ENCODE data around the gene ZNF106.

Gene ZNF106

GRCh38 chr15:42368096-42368495, 122.8 kb downstream of the ZNF106 start:
- no CpG with 5 or more reads among the region's 3 CpGs for WGBS (ENCODE audit: extremely low coverage, insufficient coverage, insufficient read length)
- no peak overlapping the region for H3K27ac ChIP-seq (ENCODE audit: low read depth, low read length)
- H3K79me2 ChIP-seq (ENCODE audit: control insufficient read depth, insufficient read depth, low read length, poor library complexity): no peaks in the 10 kb centered on the region
- H3K9ac ChIP-seq (ENCODE audit: low read length): no peak overlapping the region
- no peak overlapping the region for H3K23ac ChIP-seq (ENCODE audit: low read length)
- H4K8ac ChIP-seq (ENCODE audit: low read depth, low read length): no peak overlapping the region
- H3K4me2 ChIP-seq (ENCODE audit: low read length): no peak overlapping the region
- H3K79me1 ChIP-seq (ENCODE audit: low read length): no peaks in the 10 kb centered on the region
- no peak overlapping the region for H3K14ac ChIP-seq (ENCODE audit: low read length)
- H3K4me1 ChIP-seq (ENCODE audit: control insufficient read depth in 1 of 2, insufficient read depth in 2 of 2, low read length in 2 of 2): no peaks in the 10 kb centered on the region
- H3K18ac ChIP-seq (ENCODE audit: low read length): no peak overlapping the region
- no peak overlapping the region for H3K4me3 ChIP-seq (ENCODE audit: low read depth, low read length)
- no peak for DNase-seq
- no peak overlapping the region for H2AK5ac ChIP-seq (ENCODE audit: low read length)
- no peak overlapping the region for H2AFZ ChIP-seq (ENCODE audit: insufficient read depth, low read length, poor library complexity)
- no peaks in the 10 kb centered on the region for H3K9me3 ChIP-seq (ENCODE audit: insufficient read depth, low read depth, low read length)
- no peak overlapping the region for H3K4ac ChIP-seq (ENCODE audit: low read depth, low read length)
- H2BK5ac ChIP-seq (ENCODE audit: low read depth, low read length, poor library complexity): no peak overlapping the region
- H3K36me3 ChIP-seq (ENCODE audit: control insufficient read depth in 1 of 2, insufficient read depth in 2 of 2, low read length in 2 of 2): no peaks in the 10 kb centered on the region
- no peak overlapping the region for H2BK120ac ChIP-seq (ENCODE audit: insufficient read depth, low read length, poor library complexity)
- H4K12ac ChIP-seq (ENCODE audit: low read depth, low read length): no peak overlapping the region
- no peak overlapping the region for H2BK12ac ChIP-seq (ENCODE audit: low read length)
- H3K27me3 ChIP-seq (ENCODE audit: insufficient read depth, low read length): no peaks in the 10 kb centered on the region
- H4K91ac ChIP-seq (ENCODE audit: low read depth, low read length): no peak overlapping the region

- no peak overlapping the region for H2BK5ac ChIP-seq (ENCODE audit: low read depth, low read length, poor library complexity)
- H3K9ac ChIP-seq (ENCODE audit: low read length): no peak overlapping the region
- H3K27ac ChIP-seq (ENCODE audit: low read depth, low read length): no peak overlapping the region
- no peak overlapping the region for H3K4me2 ChIP-seq (ENCODE audit: low read length)
- no peak overlapping the region for H3K4me3 ChIP-seq (ENCODE audit: low read depth, low read length)
- no CpG with 5 or more reads among the region's 5 CpGs for WGBS (ENCODE audit: extremely low coverage, insufficient coverage, insufficient read length)
- H3K18ac ChIP-seq (ENCODE audit: low read length): no peak overlapping the region
- no peak for DNase-seq
- no peaks in the 10 kb centered on the region for H3K79me1 ChIP-seq (ENCODE audit: low read length)
- no peaks in the 10 kb centered on the region for H3K9me3 ChIP-seq (ENCODE audit: insufficient read depth, low read depth, low read length)
- no peaks in the 10 kb centered on the region for H3K79me2 ChIP-seq (ENCODE audit: control insufficient read depth, insufficient read depth, low read length, poor library complexity)
- H3K14ac ChIP-seq (ENCODE audit: low read length): no peak overlapping the region
- H3K23ac ChIP-seq (ENCODE audit: low read length): no peak overlapping the region
- no peak overlapping the region for H3K4ac ChIP-seq (ENCODE audit: low read depth, low read length)
- H4K12ac ChIP-seq (ENCODE audit: low read depth, low read length): no peak overlapping the region
- H2BK120ac ChIP-seq (ENCODE audit: insufficient read depth, low read length, poor library complexity): no peak overlapping the region
- no peak overlapping the region for H4K8ac ChIP-seq (ENCODE audit: low read depth, low read length)
- H2AK5ac ChIP-seq (ENCODE audit: low read length): no peak overlapping the region
- no peaks in the 10 kb centered on the region for H3K36me3 ChIP-seq (ENCODE audit: control insufficient read depth in 1 of 2, insufficient read depth in 2 of 2, low read length in 2 of 2)
- H2BK12ac ChIP-seq (ENCODE audit: low read length): no peak overlapping the region
- H3K27me3 ChIP-seq (ENCODE audit: insufficient read depth, low read length): no peaks in the 10 kb centered on the region
- no peaks in the 10 kb centered on the region for H3K4me1 ChIP-seq (ENCODE audit: control insufficient read depth in 1 of 2, insufficient read depth in 2 of 2, low read length in 2 of 2)
- no peak overlapping the region for H2AFZ ChIP-seq (ENCODE audit: insufficient read depth, low read length, poor library complexity)
- H4K91ac ChIP-seq (ENCODE audit: low read depth, low read length): no peak overlapping the region
Observed at GRCh38 chr15:42367041-42367440, 123.9 kb downstream of the ZNF106 start.

GRCh38 chr15:42365921-42366550, 124.9 kb downstream of the ZNF106 start:
- no peak overlapping the region for H2AFZ ChIP-seq (ENCODE audit: insufficient read depth, low read length, poor library complexity)
- H3K23ac ChIP-seq (ENCODE audit: low read length): no peak overlapping the region
- WGBS (ENCODE audit: extremely low coverage, insufficient coverage, insufficient read length): 100% methylated on average over 1 of the region's 5 CpGs
- H4K91ac ChIP-seq (ENCODE audit: low read depth, low read length): no peak overlapping the region
- no peak overlapping the region for H3K18ac ChIP-seq (ENCODE audit: low read length)
- no peak overlapping the region for H3K14ac ChIP-seq (ENCODE audit: low read length)
- no peaks in the 10 kb centered on the region for H3K9me3 ChIP-seq (ENCODE audit: insufficient read depth, low read depth, low read length)
- no peak overlapping the region for H3K9ac ChIP-seq (ENCODE audit: low read length)
- H3K27ac ChIP-seq (ENCODE audit: low read depth, low read length): no peak overlapping the region
- H3K79me2 ChIP-seq (ENCODE audit: control insufficient read depth, insufficient read depth, low read length, poor library complexity): no peaks in the 10 kb centered on the region
- H3K4me1 ChIP-seq (ENCODE audit: control insufficient read depth in 1 of 2, insufficient read depth in 2 of 2, low read length in 2 of 2): no peaks in the 10 kb centered on the region
- no peak overlapping the region for H2BK5ac ChIP-seq (ENCODE audit: low read depth, low read length, poor library complexity)
- H3K27me3 ChIP-seq (ENCODE audit: insufficient read depth, low read length): no peaks in the 10 kb centered on the region
- no peak for DNase-seq
- H3K4me2 ChIP-seq (ENCODE audit: low read length): no peak overlapping the region
- H3K4me3 ChIP-seq (ENCODE audit: low read depth, low read length): no peak overlapping the region
- no peak overlapping the region for H2BK12ac ChIP-seq (ENCODE audit: low read length)
- no peak overlapping the region for H3K4ac ChIP-seq (ENCODE audit: low read depth, low read length)
- no peaks in the 10 kb centered on the region for H3K36me3 ChIP-seq (ENCODE audit: control insufficient read depth in 1 of 2, insufficient read depth in 2 of 2, low read length in 2 of 2)
- no peak overlapping the region for H2BK120ac ChIP-seq (ENCODE audit: insufficient read depth, low read length, poor library complexity)
- H3K79me1 ChIP-seq (ENCODE audit: low read length): no peaks in the 10 kb centered on the region
- H4K12ac ChIP-seq (ENCODE audit: low read depth, low read length): no peak overlapping the region
- H4K8ac ChIP-seq (ENCODE audit: low read depth, low read length): no peak overlapping the region
- H2AK5ac ChIP-seq (ENCODE audit: low read length): no peak overlapping the region

- Histone ChIP-seq H3K14ac (ENCODE audit: low read length) (no peak overlapping the region), H3K23ac (ENCODE audit: low read length) (no peak overlapping the region), H4K12ac (ENCODE audit: low read depth, low read length) (no peak overlapping the region), H3K36me3 (ENCODE audit: control insufficient read depth in 1 of 2, insufficient read depth in 2 of 2, low read length in 2 of 2) (no peaks in the 10 kb centered on the region), H3K79me1 (ENCODE audit: low read length) (no peaks in the 10 kb centered on the region), H4K8ac (ENCODE audit: low read depth, low read length) (no peak overlapping the region), H2BK12ac (ENCODE audit: low read length) (no peak overlapping the region), H3K18ac (ENCODE audit: low read length) (no peak overlapping the region), H4K91ac (ENCODE audit: low read depth, low read length) (no peak overlapping the region), H3K9ac (ENCODE audit: low read length) (no peak overlapping the region), H3K27me3 (ENCODE audit: insufficient read depth, low read length) (no peaks in the 10 kb centered on the region), H2AFZ (ENCODE audit: insufficient read depth, low read length, poor library complexity) (no peak overlapping the region), H3K9me3 (ENCODE audit: insufficient read depth, low read depth, low read length) (no peaks in the 10 kb centered on the region), H3K4me3 (ENCODE audit: low read depth, low read length) (no peak overlapping the region), H3K27ac (ENCODE audit: low read depth, low read length) (no peak overlapping the region), H2AK5ac (ENCODE audit: low read length) (no peak overlapping the region), H3K4ac (ENCODE audit: low read depth, low read length) (no peak overlapping the region), H2BK120ac (ENCODE audit: insufficient read depth, low read length, poor library complexity) (no peak overlapping the region), H3K4me2 (ENCODE audit: low read length) (no peak overlapping the region), H3K4me1 (ENCODE audit: control insufficient read depth in 1 of 2, insufficient read depth in 2 of 2, low read length in 2 of 2) (no peaks in the 10 kb centered on the region), H3K79me2 (ENCODE audit: control insufficient read depth, insufficient read depth, low read length, poor library complexity) (no peaks in the 10 kb centered on the region), H2BK5ac (ENCODE audit: low read depth, low read length, poor library complexity) (no peak overlapping the region)
- no peak for DNase-seq
- WGBS (ENCODE audit: extremely low coverage, insufficient coverage, insufficient read length): no CpG with 5 or more reads among the region's 1 CpG
Observed at GRCh38 chr15:42364529-42364928, 126.4 kb downstream of the ZNF106 start.

Measured in trophoblast cell (in vitro differentiated cells and primary cell).